OCI-LY3 (cell line): ENCODE data around the gene RGS14.
A peak's percentile ranks its signal among the peaks of the same experiment; 100 is the strongest.

Experiments used
- H2AFZ ChIP-seq: fragments of 200-600, 300-600 bp; shearing (Covaris generic); 2 replicates; pipeline ENCODE4 v1.6.0; 2014; ENCODE audit warnings: antibody characterized with exemption, low read depth, low read length
- H3K27ac ChIP-seq: fragments of 200-600, 300-600 bp; sonication (generic); 2 replicates; pipeline ENCODE4 v1.5.1; 2014; ENCODE audit warnings: mild to moderate bottlenecking, low read length, moderate library complexity, mixed read lengths
- H3K27me3 ChIP-seq: fragments of 200-600, 300-600 bp; sonication (generic); 2 replicates; pipeline ENCODE4 v1.6.1; 2014; ENCODE audit warnings: low read depth, low read length, mixed read lengths
- H3K36me3 ChIP-seq: fragments of 200-600, 300-600 bp; sonication (generic); replicated peaks from 2 replicates; pipeline ENCODE3; 2014; ENCODE audit warnings: low read depth, low read length, mixed read lengths
- H3K4me1 ChIP-seq: fragments of 300-600, 200-600 bp; sonication (generic); 2 replicates; pipeline ENCODE4 v1.6.1; 2014; ENCODE audit warnings: low read length, mixed read lengths
- H3K4me2 ChIP-seq: fragments of 200-600, 300-600 bp; sonication (generic); 2 replicates; pipeline ENCODE4 v1.6.1; 2014; ENCODE audit warnings: low read length, mixed read lengths
- H3K4me3 ChIP-seq: fragments of 300-600, 200-600 bp; sonication (generic); 2 replicates; pipeline ENCODE4 v1.5.1; 2014; ENCODE audit warnings: antibody characterized with exemption, mild to moderate bottlenecking, low read length, moderate library complexity
- H3K79me2 ChIP-seq: fragments of 300-600, 200-600 bp; shearing (Covaris generic); 2 replicates; pipeline ENCODE4 v1.6.1; 2014; ENCODE audit warnings: mild to moderate bottlenecking, low read length, mixed read lengths
- H3K9ac ChIP-seq: fragments of 300-600, 200-600 bp; shearing (Covaris generic); 2 replicates; pipeline ENCODE4 v1.6.0; 2014; ENCODE audit warnings: mild to moderate bottlenecking, low read length, moderate library complexity
- H3K9me3 ChIP-seq: fragments of 200-600, 300-600 bp; shearing (Covaris generic); 2 replicates; pipeline ENCODE4 v1.6.1; 2014; ENCODE audit warnings: low read length, mixed read lengths; ENCODE audit not compliant: insufficient read depth
- H4K20me1 ChIP-seq: fragments of 200-600, 300-600 bp; sonication (generic); 2 replicates; pipeline ENCODE4 v1.6.1; 2016; ENCODE audit warnings: low read length, mixed read lengths; ENCODE audit not compliant: insufficient read depth
- EZH2phosphoT487 ChIP-seq: fragments of 200-600 bp; shearing (Covaris generic); IDR thresholded peaks from 2 replicates; pipeline ENCODE4 v1.6.1; 2018; ENCODE audit warnings: antibody characterized with exemption, mixed run types, low read depth
- TF ChIP-seq, protein P1 (sequence below): fragments of 200-600, 300-600 bp; sonication (generic); IDR thresholded peaks from 2 replicates; pipeline ENCODE4 v1.5.1; 2014; ENCODE audit warnings: antibody characterized with exemption, low read length, low read depth

RGS14 gene, protein sequence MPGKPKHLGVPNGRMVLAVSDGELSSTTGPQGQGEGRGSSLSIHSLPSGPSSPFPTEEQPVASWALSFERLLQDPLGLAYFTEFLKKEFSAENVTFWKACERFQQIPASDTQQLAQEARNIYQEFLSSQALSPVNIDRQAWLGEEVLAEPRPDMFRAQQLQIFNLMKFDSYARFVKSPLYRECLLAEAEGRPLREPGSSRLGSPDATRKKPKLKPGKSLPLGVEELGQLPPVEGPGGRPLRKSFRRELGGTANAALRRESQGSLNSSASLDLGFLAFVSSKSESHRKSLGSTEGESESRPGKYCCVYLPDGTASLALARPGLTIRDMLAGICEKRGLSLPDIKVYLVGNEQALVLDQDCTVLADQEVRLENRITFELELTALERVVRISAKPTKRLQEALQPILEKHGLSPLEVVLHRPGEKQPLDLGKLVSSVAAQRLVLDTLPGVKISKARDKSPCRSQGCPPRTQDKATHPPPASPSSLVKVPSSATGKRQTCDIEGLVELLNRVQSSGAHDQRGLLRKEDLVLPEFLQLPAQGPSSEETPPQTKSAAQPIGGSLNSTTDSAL

GRCh38 chr5:177357459-177358351 is at the start of gene RGS14:
TSS of gene RGS14 (plus strand) at chr5:177357924. CDS start at chr5:177358025, 101 bp downstream.
- peaks cover 30% of the 10 kb centered on the region for H3K4me1 ChIP-seq
- no peaks in the 10 kb centered on the region for H4K20me1 ChIP-seq
- H3K4me2 ChIP-seq = peak within 1 kb of the TSS; percentile 98
- no peaks in the 10 kb centered on the region for H3K36me3 ChIP-seq
- H2AFZ ChIP-seq = peak within 1 kb of the TSS; percentile 85
- H3K9me3 ChIP-seq = no peaks in the 10 kb centered on the region
- no peaks in the 10 kb centered on the region for H3K27me3 ChIP-seq
- peaks cover 9% of the 10 kb centered on the region; the same call in 1 of the 2 replicates for H3K79me2 ChIP-seq
- peak within 1 kb of the TSS; percentile 91 for H3K4me3 ChIP-seq
- H3K27ac ChIP-seq = peak within 1 kb of the TSS; percentile 53
- H3K9ac ChIP-seq = peak within 1 kb of the TSS; percentile 75
- TF ChIP-seq, protein P1, sequence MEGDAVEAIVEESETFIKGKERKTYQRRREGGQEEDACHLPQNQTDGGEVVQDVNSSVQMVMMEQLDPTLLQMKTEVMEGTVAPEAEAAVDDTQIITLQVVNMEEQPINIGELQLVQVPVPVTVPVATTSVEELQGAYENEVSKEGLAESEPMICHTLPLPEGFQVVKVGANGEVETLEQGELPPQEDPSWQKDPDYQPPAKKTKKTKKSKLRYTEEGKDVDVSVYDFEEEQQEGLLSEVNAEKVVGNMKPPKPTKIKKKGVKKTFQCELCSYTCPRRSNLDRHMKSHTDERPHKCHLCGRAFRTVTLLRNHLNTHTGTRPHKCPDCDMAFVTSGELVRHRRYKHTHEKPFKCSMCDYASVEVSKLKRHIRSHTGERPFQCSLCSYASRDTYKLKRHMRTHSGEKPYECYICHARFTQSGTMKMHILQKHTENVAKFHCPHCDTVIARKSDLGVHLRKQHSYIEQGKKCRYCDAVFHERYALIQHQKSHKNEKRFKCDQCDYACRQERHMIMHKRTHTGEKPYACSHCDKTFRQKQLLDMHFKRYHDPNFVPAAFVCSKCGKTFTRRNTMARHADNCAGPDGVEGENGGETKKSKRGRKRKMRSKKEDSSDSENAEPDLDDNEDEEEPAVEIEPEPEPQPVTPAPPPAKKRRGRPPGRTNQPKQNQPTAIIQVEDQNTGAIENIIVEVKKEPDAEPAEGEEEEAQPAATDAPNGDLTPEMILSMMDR = no peak
- TF ChIP-seq EZH2phosphoT487 = no peak

DNA sequence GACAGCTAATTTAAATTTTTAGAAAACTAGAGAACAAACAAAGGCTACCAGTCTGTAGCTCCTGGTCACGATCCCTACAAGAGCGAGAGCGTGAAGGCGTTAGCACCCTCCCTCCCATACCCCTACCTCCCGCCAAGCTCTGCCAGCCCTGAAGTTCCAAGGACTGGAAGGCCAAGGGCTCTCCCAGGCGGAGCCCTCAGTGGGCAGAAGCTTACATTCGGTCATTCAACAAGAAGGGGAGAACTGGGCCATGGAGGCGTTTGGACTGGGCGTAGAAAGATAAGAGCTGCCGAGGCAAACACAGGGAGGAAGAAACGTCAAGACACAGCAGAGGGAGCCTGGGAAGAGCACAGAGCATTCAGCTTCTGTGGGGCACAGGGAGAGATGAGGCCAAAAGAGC is 49.0 kb upstream of the RGS14 start:
- peaks cover 15% of the 10 kb centered on the region; the same call in 1 of the 2 replicates for H4K20me1 ChIP-seq
- H3K27ac ChIP-seq = no peak overlapping the region
- H3K4me3 ChIP-seq = no peak overlapping the region
- H3K27me3 ChIP-seq = no peaks in the 10 kb centered on the region
- TF ChIP-seq, protein P1 = no peak
- TF ChIP-seq EZH2phosphoT487 = no peak
- H3K4me2 ChIP-seq = no peak overlapping the region
- H3K9ac ChIP-seq = no peak overlapping the region
- H3K9me3 ChIP-seq = no peaks in the 10 kb centered on the region
- peaks cover 24% of the 10 kb centered on the region for H3K79me2 ChIP-seq
- no peak overlapping the region for H2AFZ ChIP-seq
- peaks cover 21% of the 10 kb centered on the region for H3K36me3 ChIP-seq
- peaks cover 32% of the 10 kb centered on the region for H3K4me1 ChIP-seq

- Histone ChIP-seq H4K20me1 (peaks cover 15% of the 10 kb centered on the region; the same call in 1 of the 2 replicates), H3K4me2 (peak overlapping the region; percentile 13; the same call in 1 of the 2 replicates), H3K79me2 (peaks cover 16% of the 10 kb centered on the region), H3K4me1 (peaks cover 32% of the 10 kb centered on the region), H3K9ac (no peak overlapping the region), H3K9me3 (no peaks in the 10 kb centered on the region), H3K36me3 (peaks cover 21% of the 10 kb centered on the region), H3K27me3 (no peaks in the 10 kb centered on the region), H3K4me3 (no peak overlapping the region), H2AFZ (no peak overlapping the region), H3K27ac (no peak overlapping the region)
- TF ChIP-seq EZH2phosphoT487 = no peak
- TF ChIP-seq, protein P1 = peak; percentile 81
Observed at GRCh38 chr5:177309351-177310191, 48.2 kb upstream of the RGS14 start.
